Adipocyte (in vitro differentiated cells): ENCODE measurements around the gene MAST1.
"Not testable (repeated sequence)": the region's sequence is repeated elsewhere in the genome, so short reads cannot be mapped to it uniquely, and the experiment has no call there.

Source experiments
- DNase-seq: peaks from one replicate; pipeline ENCODE4 v3.0.0-alpha.2; 2015; ENCODE audit warnings: low read depth
- H3K27me3 ChIP-seq: replicated peaks from 2 replicates; pipeline ENCODE4 v1.7.0; 2013; ENCODE audit warnings: mild to moderate bottlenecking, low read length, moderate library complexity; ENCODE audit not compliant: control insufficient read depth, insufficient read depth
- H3K36me3 ChIP-seq: 2 replicates; pipeline ENCODE4 v1.7.0; 2013; ENCODE audit warnings: low read length, mild to moderate bottlenecking, moderate library complexity; ENCODE audit not compliant: control insufficient read depth, insufficient read depth, severe bottlenecking
- H3K4me1 ChIP-seq: 2 replicates; pipeline ENCODE4 v1.7.0; 2013; ENCODE audit warnings: mild to moderate bottlenecking, low read length, moderate library complexity; ENCODE audit not compliant: control insufficient read depth, insufficient read depth
- H3K4me3 ChIP-seq: 2 replicates; pipeline ENCODE4 v1.7.0; 2013; ENCODE audit warnings: mild to moderate bottlenecking, low read length, moderate library complexity
- H3K9ac ChIP-seq: 2 replicates; pipeline ENCODE4 v1.7.0; 2013; ENCODE audit warnings: mild to moderate bottlenecking, low read length, moderate library complexity
- H3K9me3 ChIP-seq: 2 replicates; pipeline ENCODE4 v1.7.0; 2013; ENCODE audit warnings: mild to moderate bottlenecking, low read length, moderate library complexity; ENCODE audit not compliant: control insufficient read depth

MAST1 gene

GRCh38 chr19:12794196-12794941 is 43.9 kb upstream of the MAST1 start:
- Histone ChIP-seq H3K9ac (peak overlapping the region; percentile 99), H3K4me3 (peak overlapping the region; percentile 99), H3K4me1 (peaks cover 21% of the 10 kb centered on the region), H3K36me3 (peaks cover 5% of the 10 kb centered on the region), H3K9me3 (no peaks in the 10 kb centered on the region), H3K27me3 (no peaks in the 10 kb centered on the region)
- DNase-seq, result no peak

GRCh38 chr19:12794971-12795381 is 43.3 kb upstream of the MAST1 start:
- peaks cover 11% of the 10 kb centered on the region for H3K36me3 ChIP-seq
- no peak for DNase-seq

GRCh38 chr19:12796146-12797071 is 41.9 kb upstream of the MAST1 start:
- Histone ChIP-seq H3K9ac (peak overlapping the region; percentile 52), H3K36me3 (peaks cover 16% of the 10 kb centered on the region), H3K27me3 (no peaks in the 10 kb centered on the region), H3K4me1 (peaks cover 24% of the 10 kb centered on the region), H3K9me3 (no peaks in the 10 kb centered on the region), H3K4me3 (no peak overlapping the region)
- DNase-seq, result peak; percentile 92

More at GRCh38 chr19:12794971-12795381, 43.3 kb upstream of the MAST1 start:
- no peaks in the 10 kb centered on the region for H3K9me3 ChIP-seq
- no peak overlapping the region for H3K4me3 ChIP-seq
- H3K27me3 ChIP-seq, result no peaks in the 10 kb centered on the region
- H3K9ac ChIP-seq, result peak overlapping the region; percentile 29
- H3K4me1 ChIP-seq, result peaks cover 22% of the 10 kb centered on the region

- DNase-seq, result no peak
- Histone ChIP-seq H3K4me3 (no peak overlapping the region), H3K27me3 (no peaks in the 10 kb centered on the region), H3K4me1 (peaks cover 28% of the 10 kb centered on the region), H3K36me3 (peaks cover 16% of the 10 kb centered on the region), H3K9ac (no peak overlapping the region), H3K9me3 (no peaks in the 10 kb centered on the region)
Measured at GRCh38 chr19:12797141-12797587, 41.2 kb upstream of the MAST1 start.

- DNase-seq, H3K27me3 ChIP-seq, H3K9ac ChIP-seq, H3K9me3 ChIP-seq, H3K4me3 ChIP-seq: not testable (repeated sequence)
- peaks cover 32% of the 10 kb centered on the region for H3K4me1 ChIP-seq
- peaks cover 16% of the 10 kb centered on the region for H3K36me3 ChIP-seq
Measured at GRCh38 chr19:12797607-12798006, 40.7 kb upstream of the MAST1 start.

GRCh38 chr19:12799742-12800465 is 38.4 kb upstream of the MAST1 start:
- peak overlapping the region; percentile 89 for H3K4me3 ChIP-seq
- DNase-seq, result no peak
- peaks cover 16% of the 10 kb centered on the region for H3K36me3 ChIP-seq
- no peaks in the 10 kb centered on the region for H3K27me3 ChIP-seq
- peak overlapping the region; percentile 94 for H3K9ac ChIP-seq
- peaks cover 30% of the 10 kb centered on the region for H3K4me1 ChIP-seq
- H3K9me3 ChIP-seq, result no peaks in the 10 kb centered on the region

GRCh38 chr19:12800466-12800770 is 37.9 kb upstream of the MAST1 start:
- Histone ChIP-seq H3K36me3 (peaks cover 16% of the 10 kb centered on the region), H3K4me3 (peak overlapping the region; percentile 89), H3K4me1 (peaks cover 30% of the 10 kb centered on the region), H3K9ac (peak overlapping the region; percentile 94), H3K9me3 (no peaks in the 10 kb centered on the region), H3K27me3 (no peaks in the 10 kb centered on the region)
- DNase-seq, result no peak

- peak overlapping the region; percentile 89 for H3K4me3 ChIP-seq
- peak overlapping the region; percentile 94 for H3K9ac ChIP-seq
- H3K9me3 ChIP-seq, result no peaks in the 10 kb centered on the region
- peaks cover 28% of the 10 kb centered on the region for H3K4me1 ChIP-seq
- peaks cover 16% of the 10 kb centered on the region for H3K36me3 ChIP-seq
- no peaks in the 10 kb centered on the region for H3K27me3 ChIP-seq
- peak; percentile 51 for DNase-seq
Measured at GRCh38 chr19:12800923-12801465, 37.3 kb upstream of the MAST1 start.

- Histone ChIP-seq H3K9me3 (no peaks in the 10 kb centered on the region), H3K36me3 (peaks cover 16% of the 10 kb centered on the region), H3K4me1 (peaks cover 27% of the 10 kb centered on the region), H3K27me3 (no peaks in the 10 kb centered on the region), H3K9ac (peak within 1 kb of the TSS; percentile 94), H3K4me3 (peak within 1 kb of the TSS; percentile 89)
- peak; percentile 88 for DNase-seq
Measured at GRCh38 chr19:12801466-12802266, 36.6 kb upstream of the MAST1 start, which contains the start of the genes PRDX2 and THSD8. Gene PRDX2, minus strand, starts transcription at chr19:12801800. Its CDS starts 539 bp downstream, at chr19:12801261. Gene THSD8, plus strand, starts transcription at chr19:12802069. Its CDS starts 3 bp downstream, at chr19:12802072.
